HCT116 (cell line): ENCODE data around the gene ANXA3. TPM values are rescaled to one million over a fixed set of nuclear protein-coding genes. Genes with fewer than 3 reads are reported as not detected.
"Not testable (repeated sequence)": the region's sequence is repeated elsewhere in the genome, so short reads cannot be mapped to it uniquely, and the experiment has no call there.

ENCODE experiments used
- ATAC-seq: fragments of 200-7000 bp; cut with Tn5 transposase; 2 replicates; pipeline ENCODE4 v1.9.1; 2020; ENCODE audit warnings: mild to moderate bottlenecking, moderate library complexity
- BruUV-seq: library from RNA; stranded (reverse); fragments of 400-500 nt; replicated peaks from 2 replicates; lab custom pipeline; 2021; lab: Mats Ljungman, UMichigan
- CTCF ChIA-PET: fragments of 300-600 bp; sonication (Branson Sonifier 250); formaldehyde crosslinking; loops from one replicate; lab custom pipeline; 2021; ENCODE audit warnings: antibody characterized with exemption; lab: Charles Lee
- POLR2A ChIA-PET: fragments of 300-600, 350-600 bp; sonication (Branson Sonifier 250); formaldehyde crosslinking; loops from one replicate; lab custom pipeline; 2021; ENCODE audit warnings: antibody characterized with exemption; lab: Charles Lee
- RAD21 ChIA-PET, 2 experiments: fragments of 300-600 bp; sonication (Branson Sonifier 250); formaldehyde crosslinking; loops; one replicate each; lab custom pipeline; 2023; ENCODE audit warnings: low total read pairs in 2 of 2; ENCODE audit not compliant: uncharacterized antibody in 2 of 2, unreplicated experiment in 2 of 2, low non-redundant PET in 1 of 2; lab: Charles Lee
- DNase-seq: peaks from one replicate; pipeline ENCODE4 v3.0.0-alpha.2; 2010; ENCODE audit warnings: low read depth, low spot score
- H2AFZ ChIP-seq: fragments of 200-600 bp; shearing (Covaris generic), sonication (generic); 2 replicates; pipeline ENCODE4 v1.6.1; 2017; ENCODE audit warnings: low read depth, mixed run types, mixed read lengths, antibody characterized with exemption, low read length; ENCODE audit not compliant: poor library complexity, severe bottlenecking
- H3K27ac ChIP-seq: 2 replicates; pipeline ENCODE4 v1.5.1; 2012; ENCODE audit warnings: low read depth, low read length
- H3K27me3 ChIP-seq: fragments of 200-600 bp; sonication (generic); 2 replicates; pipeline ENCODE4 v1.6.1; 2016; ENCODE audit warnings: mixed run types, low read length, mixed read lengths; ENCODE audit not compliant: insufficient read depth
- H3K36me3 ChIP-seq, 2 experiments: fragments of 200-500 bp in 1 of 2; fragments of 200-600 bp in 1 of 2; sonication (Bioruptor generic) in 1 of 2; sonication (generic) in 1 of 2; 2 replicates each; pipeline versions ENCODE4 v1.5.1 to v1.6.1; 2014 to 2016; ENCODE audit warnings: low read length in 2 of 2, inconsistent platforms in 1 of 2, mixed read lengths in 1 of 2, mixed run types in 1 of 2; ENCODE audit not compliant: insufficient read depth in 2 of 2, control insufficient read depth in 1 of 2
- H3K4me1 ChIP-seq, 2 experiments: fragments of 200-600 bp in 1 of 2; sonication (generic) in 1 of 2; 2 replicates each; pipeline versions ENCODE4 v1.5.1 to v1.6.1; 2012 to 2017; ENCODE audit warnings: low read length in 2 of 2, inconsistent platforms in 1 of 2, mild to moderate bottlenecking in 1 of 2, mixed read lengths in 1 of 2, mixed run types in 1 of 2, moderate library complexity in 1 of 2; ENCODE audit not compliant: insufficient read depth in 2 of 2, control insufficient read depth in 1 of 2
- H3K4me2 ChIP-seq: fragments of 200-600 bp; sonication (generic); 2 replicates; pipeline ENCODE4 v1.6.1; 2017; ENCODE audit warnings: mixed run types, low read length, mixed read lengths
- H3K4me3 ChIP-seq, 2 experiments: fragments of 200-600 bp in 1 of 2; sonication (generic) in 1 of 2; replicated peaks in 1 of 2; 2 replicates each; pipeline ENCODE4 v1.5.1; 2011 to 2016; ENCODE audit warnings: low read length in 2 of 2, control low read depth in 1 of 2, low read depth in 1 of 2, mild to moderate bottlenecking in 1 of 2, mixed read lengths in 1 of 2, mixed run types in 1 of 2
- H3K79me2 ChIP-seq: fragments of 200-600 bp; sonication (generic); 2 replicates; pipeline ENCODE4 v1.6.1; 2017; ENCODE audit warnings: mild to moderate bottlenecking, mixed run types, low read length, moderate library complexity, mixed read lengths; ENCODE audit not compliant: insufficient read depth
- H3K9ac ChIP-seq: fragments of 200-600 bp; sonication (generic); 2 replicates; pipeline ENCODE4 v1.6.1; 2016; ENCODE audit warnings: low read length, mixed read lengths
- H3K9me2 ChIP-seq: fragments of 200-600 bp; sonication (generic), shearing (Covaris generic); 2 replicates; pipeline ENCODE4 v1.6.1; 2017; ENCODE audit warnings: mixed run types, mild to moderate bottlenecking, moderate library complexity; ENCODE audit not compliant: insufficient read depth
- H3K9me3 ChIP-seq, 2 experiments: fragments of 200-500 bp in 1 of 2; fragments of 200-600 bp in 1 of 2; sonication (Bioruptor generic) in 1 of 2; sonication (generic) in 1 of 2; 2 replicates each; pipeline ENCODE4 v1.6.1; 2014 to 2017; ENCODE audit warnings: low read length in 2 of 2, mixed read lengths in 2 of 2, inconsistent platforms in 1 of 2, low read depth in 1 of 2, mild to moderate bottlenecking in 1 of 2, mixed run types in 1 of 2, moderate library complexity in 1 of 2; ENCODE audit not compliant: control insufficient read depth in 1 of 2, insufficient read depth in 1 of 2
- H4K20me1 ChIP-seq: fragments of 200-600 bp; sonication (generic), shearing (Covaris generic); 2 replicates; pipeline ENCODE4 v1.6.1; 2017; ENCODE audit warnings: mixed run types, mild to moderate bottlenecking, moderate library complexity; ENCODE audit not compliant: insufficient read depth
- CEBPB ChIP-seq: IDR thresholded peaks from 2 replicates; pipeline ENCODE4 v1.6.1; 2012; ENCODE audit warnings: low read depth
- ELF1 ChIP-seq: IDR thresholded peaks from 2 replicates; pipeline ENCODE4 v1.6.1; 2012; ENCODE audit warnings: low read depth, borderline replicate concordance
- EZH2 ChIP-seq: fragments of 200-600 bp; sonication (generic); IDR thresholded peaks from 2 replicates; pipeline ENCODE4 v1.6.1; 2017; ENCODE audit warnings: antibody characterized with exemption, mixed run types
- POLR2AphosphoS5 ChIP-seq: IDR thresholded peaks from 2 replicates; pipeline ENCODE4 v1.6.1; 2011; ENCODE audit warnings: mild to moderate bottlenecking, low read depth, low read length, moderate library complexity
- RAD21 ChIP-seq: IDR thresholded peaks from 2 replicates; pipeline ENCODE4 v1.6.1; 2012; ENCODE audit warnings: low read depth, mild to moderate bottlenecking
- SRF ChIP-seq: IDR thresholded peaks from 2 replicates; pipeline ENCODE4 v1.6.1; 2012; ENCODE audit warnings: low read depth
- TCF7L2 ChIP-seq: IDR thresholded peaks from 2 replicates; pipeline ENCODE4 v1.7.0; 2011; ENCODE audit warnings: borderline replicate concordance, inconsistent platforms; ENCODE audit not compliant: insufficient read depth, insufficient read length; ENCODE audit errors: extremely low read depth
- ZNF274 ChIP-seq: fragments of 200-500 bp; sonication (Bioruptor generic); IDR thresholded peaks from 2 replicates; pipeline ENCODE4 v1.6.1; 2014; ENCODE audit warnings: mild to moderate bottlenecking, low read depth, low read length, inconsistent platforms
- intact Hi-C: fragments of 100-400 bp; cut with micrococcal nuclease; formaldehyde crosslinking; loops from 2 replicates; pipeline ENCODE4 v1.10.0; 2022
- total RNA-seq: library from RNA; stranded (reverse); gene quantifications from one replicate; pipeline ENCODE4 v1.2.1, GENCODE V29; 2021; ENCODE audit not compliant: unreplicated experiment
- TF ChIP-seq, protein P1 (sequence below), 3 experiments: fragments of 200-600 bp in 1 of 3; sonication (generic) in 1 of 3; IDR thresholded peaks in 2 of 3; conservative IDR thresholded peaks in 1 of 3; 2 replicates each; pipeline ENCODE4 v1.5.1; 2012 to 2017; ENCODE audit warnings: low read depth in 2 of 3, low read length in 2 of 3, antibody characterized with exemption in 1 of 3, borderline replicate concordance in 1 of 3, control low read depth in 1 of 3, mild to moderate bottlenecking in 1 of 3, mixed read lengths in 1 of 3, mixed run types in 1 of 3, moderate library complexity in 1 of 3; ENCODE audit not compliant: insufficient read depth in 1 of 3

The ANXA3 gene
- total RNA-seq, 1 experiment from 2014 or later = 158 TPM

DNA sequence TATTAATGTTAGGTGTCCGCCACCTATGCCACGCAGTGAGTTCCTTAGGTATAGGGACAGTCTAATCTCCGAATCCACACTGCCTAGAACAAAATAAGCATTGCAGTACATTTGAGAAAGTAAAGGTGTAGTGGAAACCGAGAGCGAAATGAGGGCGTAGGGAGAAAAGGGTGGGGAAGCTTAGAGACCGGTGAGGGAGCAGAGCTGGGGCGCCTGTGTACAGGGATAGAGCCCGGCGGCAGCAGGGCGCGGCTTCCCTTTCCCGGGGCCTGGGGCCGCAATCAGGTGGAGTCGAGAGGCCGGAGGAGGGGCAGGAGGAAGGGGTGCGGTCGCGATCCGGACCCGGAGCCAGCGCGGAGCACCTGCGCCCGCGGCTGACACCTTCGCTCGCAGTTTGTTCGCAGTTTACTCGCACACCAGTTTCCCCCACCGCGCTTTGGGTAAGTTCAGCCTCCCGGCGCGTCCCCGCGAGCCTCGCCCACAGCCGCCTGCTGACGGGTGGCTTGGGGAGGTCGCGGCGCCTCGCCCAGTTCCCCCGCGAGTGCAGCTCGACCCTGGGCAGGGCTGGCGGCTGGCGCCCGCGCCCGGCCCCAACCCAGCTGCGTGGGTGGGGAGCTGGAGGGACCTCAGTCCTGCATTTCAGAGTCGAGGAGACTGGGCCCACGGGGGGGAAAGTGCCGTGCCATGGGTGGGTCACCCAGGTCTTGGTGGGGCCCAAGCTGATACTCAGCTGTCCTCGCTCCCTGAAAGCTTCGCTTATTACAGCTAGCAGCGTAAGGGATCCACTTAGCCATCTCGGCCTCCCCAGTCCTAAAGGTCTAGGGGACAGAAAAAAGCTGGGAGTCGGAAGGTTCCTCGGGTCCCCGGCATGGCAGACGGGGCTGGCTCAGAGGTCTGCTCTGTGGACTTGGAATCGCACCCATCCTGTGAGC, at the start of gene ANXA3 (continued):
- TF ChIP-seq, protein P1, sequence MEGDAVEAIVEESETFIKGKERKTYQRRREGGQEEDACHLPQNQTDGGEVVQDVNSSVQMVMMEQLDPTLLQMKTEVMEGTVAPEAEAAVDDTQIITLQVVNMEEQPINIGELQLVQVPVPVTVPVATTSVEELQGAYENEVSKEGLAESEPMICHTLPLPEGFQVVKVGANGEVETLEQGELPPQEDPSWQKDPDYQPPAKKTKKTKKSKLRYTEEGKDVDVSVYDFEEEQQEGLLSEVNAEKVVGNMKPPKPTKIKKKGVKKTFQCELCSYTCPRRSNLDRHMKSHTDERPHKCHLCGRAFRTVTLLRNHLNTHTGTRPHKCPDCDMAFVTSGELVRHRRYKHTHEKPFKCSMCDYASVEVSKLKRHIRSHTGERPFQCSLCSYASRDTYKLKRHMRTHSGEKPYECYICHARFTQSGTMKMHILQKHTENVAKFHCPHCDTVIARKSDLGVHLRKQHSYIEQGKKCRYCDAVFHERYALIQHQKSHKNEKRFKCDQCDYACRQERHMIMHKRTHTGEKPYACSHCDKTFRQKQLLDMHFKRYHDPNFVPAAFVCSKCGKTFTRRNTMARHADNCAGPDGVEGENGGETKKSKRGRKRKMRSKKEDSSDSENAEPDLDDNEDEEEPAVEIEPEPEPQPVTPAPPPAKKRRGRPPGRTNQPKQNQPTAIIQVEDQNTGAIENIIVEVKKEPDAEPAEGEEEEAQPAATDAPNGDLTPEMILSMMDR (IDR thresholded peaks at IDR 0.05 in 2 of 3, conservative IDR thresholded peaks at IDR 0.05 in 1 of 3; ENCODE audit: borderline replicate concordance in 1 of 3, insufficient read depth in 1 of 3, low read depth in 2 of 3, low read length in 2 of 3) = no peak
- TF ChIP-seq RAD21 = no peak
- no peak; the same call in 1 of the 2 replicates for TF ChIP-seq SRF
- TF ChIP-seq TCF7L2 = no peak
- TF ChIP-seq ELF1 = no peak; the same call in 1 of the 2 replicates
- TF ChIP-seq ZNF274 = no peak
- no peak for TF ChIP-seq EZH2
- TF ChIP-seq POLR2AphosphoS5 = peak; percentile 71
- no peak; the same call in 1 of the 2 replicates for TF ChIP-seq CEBPB

DNA sequence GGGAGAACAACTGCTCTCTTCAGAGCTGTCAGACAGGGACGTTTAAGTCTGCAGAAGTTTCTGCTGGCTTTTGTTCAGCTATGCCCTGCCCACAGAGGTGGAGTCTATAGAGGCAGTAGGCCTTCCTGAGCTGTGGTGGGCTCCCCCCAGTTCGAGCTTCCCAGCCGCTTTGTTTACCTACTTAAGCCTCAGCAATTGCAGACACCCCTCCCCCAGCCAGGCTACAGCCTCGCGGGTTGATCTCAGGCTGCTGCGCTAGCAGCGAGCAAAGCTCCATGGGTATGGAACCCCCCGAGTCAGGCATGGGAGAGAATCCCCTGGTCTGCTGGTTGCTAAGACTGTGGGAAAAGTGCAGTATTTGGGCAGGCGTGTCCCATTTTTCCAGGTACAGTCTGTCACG, 45.3 kb upstream of the ANXA3 start:
- CTCF ChIA-PET, H2AFZ ChIP-seq, DNase-seq, H3K9me3 ChIP-seq, ATAC-seq, H3K9me2 ChIP-seq, H3K27ac ChIP-seq, BruUV-seq, H3K27me3 ChIP-seq, H3K79me2 ChIP-seq, H3K4me3 ChIP-seq, H4K20me1 ChIP-seq, H3K4me1 ChIP-seq, H3K9ac ChIP-seq, RAD21 ChIA-PET, POLR2A ChIA-PET, intact Hi-C loops, H3K4me2 ChIP-seq, H3K36me3 ChIP-seq: not testable (repeated sequence)
